HEK293 (cell line): ENCODE data around the gene ZFAND3.

Experiments
- CTCF ChIP-seq: fragments of 450-650 bp; formaldehyde crosslinking; IDR thresholded peaks from 2 replicates; pipeline ENCODE4 v1.5.1; 2016; ENCODE audit warnings: missing biosample characterization, missing genetic modification characterization
- ZBTB49 ChIP-seq: fragments of 450-650 bp; formaldehyde crosslinking; IDR thresholded peaks from 2 replicates; pipeline ENCODE4 v1.5.1; 2016; ENCODE audit warnings: missing biosample characterization, missing genetic modification characterization, low read depth
- ZNF580 ChIP-seq: fragments of 450-650 bp; formaldehyde crosslinking; IDR thresholded peaks from 2 replicates; pipeline ENCODE4 v1.5.1; 2016; ENCODE audit warnings: missing biosample characterization, missing genetic modification characterization
- ZNF792 ChIP-seq: fragments of 450-650 bp; formaldehyde crosslinking; IDR thresholded peaks from 2 replicates; pipeline ENCODE4 v1.5.1; 2016; ENCODE audit warnings: missing biosample characterization, missing genetic modification characterization
- ZNF837 ChIP-seq: fragments of 450-650 bp; formaldehyde crosslinking; IDR thresholded peaks from 2 replicates; pipeline ENCODE4 v1.5.1; 2016; ENCODE audit warnings: missing biosample characterization, missing genetic modification characterization
- TF ChIP-seq, protein P1 (sequence below): fragments of 450-650 bp; formaldehyde crosslinking; IDR thresholded peaks from 2 replicates; pipeline ENCODE4 v1.5.1; 2016; ENCODE audit warnings: missing biosample characterization, missing genetic modification characterization, low read depth

- TF ChIP-seq CTCF (tag by site-specific recombination) (no peak), ZBTB49 (tag by site-specific recombination) (no peak), ZNF580 (tag by site-specific recombination) (no peak), ZNF792 (tag by site-specific recombination) (no peak), ZNF837 (no peak)
- TF ChIP-seq, protein P1, sequence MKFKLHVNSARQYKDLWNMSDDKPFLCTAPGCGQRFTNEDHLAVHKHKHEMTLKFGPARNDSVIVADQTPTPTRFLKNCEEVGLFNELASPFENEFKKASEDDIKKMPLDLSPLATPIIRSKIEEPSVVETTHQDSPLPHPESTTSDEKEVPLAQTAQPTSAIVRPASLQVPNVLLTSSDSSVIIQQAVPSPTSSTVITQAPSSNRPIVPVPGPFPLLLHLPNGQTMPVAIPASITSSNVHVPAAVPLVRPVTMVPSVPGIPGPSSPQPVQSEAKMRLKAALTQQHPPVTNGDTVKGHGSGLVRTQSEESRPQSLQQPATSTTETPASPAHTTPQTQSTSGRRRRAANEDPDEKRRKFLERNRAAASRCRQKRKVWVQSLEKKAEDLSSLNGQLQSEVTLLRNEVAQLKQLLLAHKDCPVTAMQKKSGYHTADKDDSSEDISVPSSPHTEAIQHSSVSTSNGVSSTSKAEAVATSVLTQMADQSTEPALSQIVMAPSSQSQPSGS (tag by site-specific recombination) = no peak
Observed at GRCh38 chr6:38177882-38178583, 358.5 kb downstream of the ZFAND3 start.
